ENCODE results near the gene PI16. TPM values are rescaled to one million over a fixed set of nuclear protein-coding genes. Genes with fewer than 3 reads are reported as not detected.

PI16 gene
- total RNA-seq, 1 experiment from 2014 or later: 0.83 TPM

GRCh38 chr6:36915599-36915998 is 38.9 kb upstream of the PI16 start:
- Histone ChIP-seq H2AFZ (no peak overlapping the region), H3K36me3 (ENCODE audit: low read depth) (peaks cover 20% of the 10 kb centered on the region; the same call in 1 of the 2 replicates), H3F3A (ENCODE audit: insufficient read depth, low read depth) (peaks cover 38% of the 10 kb centered on the region), H3K9me2 (ENCODE audit: insufficient read depth) (no peaks in the 10 kb centered on the region), H3K79me2 (ENCODE audit: low read depth) (no peaks in the 10 kb centered on the region), H3K27me3 (ENCODE audit: insufficient read depth, low read depth) (no peaks in the 10 kb centered on the region), H4K20me1 (ENCODE audit: insufficient read depth) (no peaks in the 10 kb centered on the region), H3K27ac (no peak overlapping the region), H3K9me3 (ENCODE audit: insufficient read depth, low read depth) (no peaks in the 10 kb centered on the region), H3K4me2 (no peak overlapping the region), H3K4me3 (no peak overlapping the region), H3K4me1 (replicated peaks; ENCODE audit: insufficient read depth) (peaks cover 48% of the 10 kb centered on the region)
- intact Hi-C loops (cut with micrococcal nuclease; ENCODE audit: unreplicated experiment): loop anchor here (2.0 to 10.0 kb wide), 2 partner anchors 13 to 299 kb away; no protein-coding TSS in a partner anchor
- ChIA-PET CTCF (interaction anchor here (2.4 kb wide), 1 partner anchor 102 kb away, joined by 36 read pairs; no protein-coding TSS in a partner anchor), POLR2A (ENCODE audit: unreplicated experiment) (no interaction called here)
- DNase-seq: no peak
- TF ChIP-seq EZH2 (IDR thresholded peaks at IDR 0.05; ENCODE audit: low read depth) (no peak), CTCF (conservative IDR thresholded peaks at IDR 0.05) (no peak)
- no TSS peak for BruUV-seq (replicated peaks)

- Histone ChIP-seq H3K4me1 (replicated peaks; ENCODE audit: insufficient read depth) (peaks cover 53% of the 10 kb centered on the region), H3K27ac (no peak overlapping the region)
These were observed 38.4 kb upstream of the PI16 start for GRCh38 chr6:36916126-36916525.

GRCh38 chr6:36917541-36918193 is 36.9 kb upstream of the PI16 start:
- Histone ChIP-seq H3K9me2 (ENCODE audit: insufficient read depth) (no peaks in the 10 kb centered on the region), H3F3A (ENCODE audit: insufficient read depth, low read depth) (peaks cover 34% of the 10 kb centered on the region), H3K4me3 (no peak overlapping the region), H3K79me2 (ENCODE audit: low read depth) (no peaks in the 10 kb centered on the region), H3K27me3 (ENCODE audit: insufficient read depth, low read depth) (no peaks in the 10 kb centered on the region), H4K20me1 (ENCODE audit: insufficient read depth) (no peaks in the 10 kb centered on the region), H3K36me3 (ENCODE audit: low read depth) (peaks cover 36% of the 10 kb centered on the region; the same call in 1 of the 2 replicates), H3K4me1 (replicated peaks; ENCODE audit: insufficient read depth) (peaks cover 48% of the 10 kb centered on the region), H2AFZ (no peak overlapping the region), H3K4me2 (no peak overlapping the region), H3K27ac (no peak overlapping the region), H3K9me3 (ENCODE audit: insufficient read depth, low read depth) (no peaks in the 10 kb centered on the region)
- no peak for DNase-seq
- no TSS peak for BruUV-seq (replicated peaks)
- no peak for TF ChIP-seq CTCF (conservative IDR thresholded peaks at IDR 0.05)
- TF ChIP-seq EZH2 (IDR thresholded peaks at IDR 0.05; ENCODE audit: low read depth): no peak
- intact Hi-C loops (cut with micrococcal nuclease; ENCODE audit: unreplicated experiment): loop anchor here (10.0 kb wide), 1 partner anchor 297 kb away; no protein-coding TSS in a partner anchor
- ChIA-PET CTCF (interaction anchor here (1.5 kb wide), 1 partner anchor 14 kb away, joined by 3 read pairs; no protein-coding TSS in a partner anchor), POLR2A (ENCODE audit: unreplicated experiment) (no interaction called here)

More at GRCh38 chr6:36916126-36916525, 38.4 kb upstream of the PI16 start:
- Histone ChIP-seq H3K4me2 (no peak overlapping the region), H3K27me3 (ENCODE audit: insufficient read depth, low read depth) (no peaks in the 10 kb centered on the region), H3K36me3 (ENCODE audit: low read depth) (peaks cover 25% of the 10 kb centered on the region; the same call in 1 of the 2 replicates), H3K9me2 (ENCODE audit: insufficient read depth) (no peaks in the 10 kb centered on the region), H3K79me2 (ENCODE audit: low read depth) (no peaks in the 10 kb centered on the region), H4K20me1 (ENCODE audit: insufficient read depth) (no peaks in the 10 kb centered on the region), H2AFZ (no peak overlapping the region), H3K9me3 (ENCODE audit: insufficient read depth, low read depth) (no peaks in the 10 kb centered on the region), H3K4me3 (no peak overlapping the region), H3F3A (ENCODE audit: insufficient read depth, low read depth) (peaks cover 44% of the 10 kb centered on the region)
- peak in 1 of 2 experiments; percentile 44 for DNase-seq
- ChIA-PET CTCF (interaction anchor here (0.9 to 1.5 kb wide), 2 partner anchors 16 to 65 kb away, joined by 3 to 6 read pairs; no protein-coding TSS in a partner anchor), POLR2A (ENCODE audit: unreplicated experiment) (no interaction called here)
- intact Hi-C loops (cut with micrococcal nuclease; ENCODE audit: unreplicated experiment): loop anchor here (10.0 kb wide), 1 partner anchor 299 kb away; no protein-coding TSS in a partner anchor
- TF ChIP-seq EZH2 (IDR thresholded peaks at IDR 0.05; ENCODE audit: low read depth) (no peak), CTCF (conservative IDR thresholded peaks at IDR 0.05) (no peak)
- no TSS peak for BruUV-seq (replicated peaks)
